Glomerular visceral epithelial cell (primary cell): ENCODE data around the gene SCAANT1.

Source experiments
- DNase-seq: peaks from one replicate; pipeline ENCODE4 v3.0.0-alpha.2; 2016; ENCODE audit errors: extremely low spot score

Gene SCAANT1

GRCh38 chr3:63911873-63912767 is at the start of gene SCAANT1:
Gene SCAANT1 (minus strand): TSS chr3:63912383.
- peak; percentile 86 for DNase-seq

DNA sequence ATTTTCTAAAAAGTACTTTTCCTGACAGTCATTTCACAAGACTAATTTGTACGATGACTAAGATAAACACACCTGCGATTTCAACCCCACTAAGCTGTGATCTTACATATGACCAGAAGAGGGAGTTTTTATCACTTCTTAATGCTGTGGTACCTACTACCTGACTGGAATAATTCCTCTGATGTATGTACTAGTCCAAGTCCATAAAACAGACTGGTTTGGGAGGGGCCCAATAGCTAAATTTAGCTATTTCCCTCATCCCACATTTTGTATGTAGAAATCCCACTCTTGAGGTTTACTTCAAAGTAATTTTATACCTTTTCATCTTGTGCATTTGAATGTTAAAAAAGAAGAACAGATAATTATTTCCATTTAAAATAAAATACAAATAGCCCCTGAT is 49.7 kb upstream of the SCAANT1 start:
- DNase-seq, result peak; percentile 45

- peak; percentile 47 for DNase-seq
These were observed 48.0 kb upstream of the SCAANT1 start for GRCh38 chr3:63960048-63960711.

DNA sequence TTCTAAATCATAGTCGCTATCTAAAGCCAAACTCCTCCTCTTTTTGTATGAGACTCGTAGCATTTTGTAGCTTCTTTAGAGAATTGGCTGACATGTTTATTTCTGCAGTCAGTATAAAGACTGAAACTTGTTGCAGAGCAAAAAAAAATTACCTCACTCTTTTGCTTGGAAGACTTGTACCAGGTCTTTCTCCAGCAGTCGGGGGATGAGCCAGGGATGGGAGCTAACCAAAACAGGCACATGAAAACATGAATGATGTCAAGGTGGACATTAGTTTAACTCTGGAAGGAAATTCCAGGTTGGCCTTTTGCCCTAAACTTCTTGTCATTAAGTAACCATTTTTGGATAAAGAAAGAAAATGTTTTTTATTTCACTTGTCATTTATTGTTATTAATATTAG is 47.0 kb upstream of the SCAANT1 start:
- no peak for DNase-seq

GRCh38 chr3:63955830-63956545 is 43.8 kb upstream of the SCAANT1 start:
- DNase-seq, result peak; percentile 17

DNA sequence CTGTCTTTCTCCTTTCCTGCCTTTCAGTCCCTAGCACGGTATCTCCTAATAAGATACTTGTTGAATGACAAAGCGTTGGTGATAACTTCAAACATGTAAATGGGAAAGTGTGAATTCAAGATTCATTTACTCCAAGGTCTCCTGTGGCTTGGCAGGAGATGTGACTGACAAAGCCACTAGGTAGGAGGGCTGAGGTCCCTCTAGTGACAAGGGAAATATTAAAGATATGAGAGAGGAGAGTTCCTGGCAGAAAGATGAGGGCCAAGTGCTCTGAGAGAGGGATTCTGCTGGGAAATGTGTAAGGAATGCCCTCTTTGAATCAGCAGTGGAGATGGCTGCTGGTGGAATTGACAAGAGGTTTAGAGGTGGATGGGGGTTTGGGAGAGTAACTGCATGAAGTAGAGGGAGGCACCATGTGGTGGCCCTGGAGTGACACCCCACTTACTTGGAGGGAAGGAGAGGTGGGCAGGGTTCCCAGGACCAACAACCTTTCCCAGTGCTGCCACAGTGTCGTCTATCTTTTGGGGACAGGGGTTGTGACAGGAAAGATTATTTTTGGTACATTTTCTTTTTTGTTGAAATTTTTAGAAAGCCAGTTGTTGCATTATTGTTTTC is 43.0 kb upstream of the SCAANT1 start:
- DNase-seq, result no peak

DNA sequence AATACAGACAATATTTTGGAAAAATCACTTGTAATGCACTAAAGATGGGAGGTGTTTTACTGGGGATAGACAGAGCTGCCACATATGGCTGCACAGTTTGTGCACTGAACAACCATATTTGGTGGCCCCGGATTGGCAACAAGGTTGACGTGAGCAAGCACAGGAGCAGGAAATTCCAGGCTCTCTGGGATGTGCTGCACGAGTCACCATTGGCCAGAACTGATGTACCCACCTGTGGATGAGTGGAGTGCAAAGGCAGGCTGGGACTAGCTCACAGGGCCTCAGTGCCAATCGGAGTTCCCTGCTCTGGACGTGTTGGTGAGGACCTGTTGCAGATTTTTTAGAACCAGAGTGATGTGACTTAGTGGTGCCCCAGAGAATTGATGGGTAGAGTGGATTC is 42.0 kb upstream of the SCAANT1 start:
- DNase-seq, result peak; percentile 44

DNA sequence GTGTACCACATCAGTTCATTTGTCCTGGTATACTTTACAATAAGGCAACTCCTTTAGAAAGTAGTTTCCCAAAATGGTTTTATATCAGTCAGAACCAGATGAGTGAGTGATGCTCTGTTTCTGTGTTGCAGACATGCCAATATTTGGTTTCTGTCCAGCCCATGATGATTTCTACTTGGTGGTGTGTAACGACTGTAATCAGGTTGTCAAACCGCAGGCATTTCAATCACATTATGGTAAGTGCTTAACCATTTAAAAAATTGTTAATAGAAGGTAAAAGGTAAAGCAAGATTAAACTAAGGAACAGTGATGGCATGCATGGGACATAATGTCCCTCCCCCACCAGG is 40.0 kb upstream of the SCAANT1 start:
- DNase-seq, result peak; percentile 55

GRCh38 chr3:63951492-63952247 is 39.5 kb upstream of the SCAANT1 start:
- DNase-seq, result no peak

GRCh38 chr3:63950698-63951097 is 38.5 kb upstream of the SCAANT1 start:
- no peak for DNase-seq

DNA sequence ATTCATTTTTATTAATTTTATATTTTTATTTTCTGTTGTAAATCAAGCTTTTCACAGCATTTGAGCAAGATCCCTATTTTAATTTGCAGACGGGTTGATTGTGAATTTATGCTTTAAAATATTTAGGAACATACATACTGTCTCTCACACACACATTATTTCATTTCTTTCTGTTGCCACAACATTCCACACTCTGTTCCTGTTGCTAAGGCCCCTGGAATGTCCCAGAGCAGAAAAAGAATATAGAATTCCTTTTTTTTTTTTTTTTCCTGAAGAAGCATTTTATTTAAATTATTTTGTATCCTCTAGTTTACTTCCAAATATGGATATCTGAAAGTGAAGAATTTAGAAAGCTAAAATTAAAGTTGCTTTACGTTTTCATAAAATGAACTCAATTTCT is 36.8 kb upstream of the SCAANT1 start:
- DNase-seq, result peak; percentile 33

DNA sequence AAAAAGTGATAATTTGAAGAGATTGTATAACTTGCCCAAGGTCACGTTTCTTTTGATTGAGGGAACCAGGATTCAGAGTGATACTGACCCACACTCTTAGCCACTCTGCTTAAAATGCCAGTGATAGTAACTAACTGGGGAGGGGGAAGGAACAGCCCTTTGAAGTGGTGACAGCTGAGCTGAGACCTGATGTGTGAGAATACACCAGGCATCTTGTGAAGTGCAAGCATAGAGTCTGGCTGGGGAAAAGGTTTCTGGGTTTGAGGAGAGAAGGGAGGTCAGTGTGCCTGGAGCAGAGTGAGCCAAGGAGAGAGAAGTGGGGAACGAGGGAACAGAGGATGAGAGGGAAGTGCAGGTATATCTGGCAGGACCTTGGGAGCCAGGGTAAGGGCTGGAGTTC is 35.4 kb upstream of the SCAANT1 start:
- no peak for DNase-seq

GRCh38 chr3:63946753-63947152 is 34.6 kb upstream of the SCAANT1 start:
- no peak for DNase-seq

- no peak for DNase-seq
These were observed 33.4 kb upstream of the SCAANT1 start for GRCh38 chr3:63945558-63946096.

- DNase-seq, result no peak
These were observed 31.5 kb upstream of the SCAANT1 start for GRCh38 chr3:63943678-63944077.

- no peak for DNase-seq
These were observed 30.3 kb upstream of the SCAANT1 start for GRCh38 chr3:63942528-63942927.

DNA sequence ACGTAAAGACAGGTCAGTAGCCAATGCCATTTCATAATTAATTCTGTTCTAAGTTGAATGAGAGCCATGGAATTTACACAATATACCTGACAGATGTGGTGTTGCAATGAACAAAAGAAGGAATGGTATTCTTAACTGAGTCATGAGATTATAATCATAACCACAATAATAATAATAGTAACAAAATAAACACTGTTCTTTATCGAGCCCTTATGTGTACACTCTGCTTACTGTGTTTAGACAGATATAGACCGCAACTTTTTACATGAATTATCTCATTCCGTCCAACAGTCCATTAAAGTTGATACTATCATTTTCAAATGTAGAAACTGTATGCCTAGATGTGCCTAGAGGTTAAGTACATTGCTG is 28.2 kb upstream of the SCAANT1 start:
- DNase-seq, result no peak

- no peak for DNase-seq
These were observed 25.8 kb upstream of the SCAANT1 start for GRCh38 chr3:63937661-63938651.

GRCh38 chr3:63936925-63937324 is 24.7 kb upstream of the SCAANT1 start:
- no peak for DNase-seq
